ENCODE data around the gene PCCA.

The PCCA gene

GRCh38 chr13:100175803-100176182 lies 86.9 kb downstream of the PCCA start:
- TF ChIP-seq, protein P1, sequence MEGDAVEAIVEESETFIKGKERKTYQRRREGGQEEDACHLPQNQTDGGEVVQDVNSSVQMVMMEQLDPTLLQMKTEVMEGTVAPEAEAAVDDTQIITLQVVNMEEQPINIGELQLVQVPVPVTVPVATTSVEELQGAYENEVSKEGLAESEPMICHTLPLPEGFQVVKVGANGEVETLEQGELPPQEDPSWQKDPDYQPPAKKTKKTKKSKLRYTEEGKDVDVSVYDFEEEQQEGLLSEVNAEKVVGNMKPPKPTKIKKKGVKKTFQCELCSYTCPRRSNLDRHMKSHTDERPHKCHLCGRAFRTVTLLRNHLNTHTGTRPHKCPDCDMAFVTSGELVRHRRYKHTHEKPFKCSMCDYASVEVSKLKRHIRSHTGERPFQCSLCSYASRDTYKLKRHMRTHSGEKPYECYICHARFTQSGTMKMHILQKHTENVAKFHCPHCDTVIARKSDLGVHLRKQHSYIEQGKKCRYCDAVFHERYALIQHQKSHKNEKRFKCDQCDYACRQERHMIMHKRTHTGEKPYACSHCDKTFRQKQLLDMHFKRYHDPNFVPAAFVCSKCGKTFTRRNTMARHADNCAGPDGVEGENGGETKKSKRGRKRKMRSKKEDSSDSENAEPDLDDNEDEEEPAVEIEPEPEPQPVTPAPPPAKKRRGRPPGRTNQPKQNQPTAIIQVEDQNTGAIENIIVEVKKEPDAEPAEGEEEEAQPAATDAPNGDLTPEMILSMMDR (IDR thresholded peaks at IDR 0.05; ENCODE audit: low read depth, low read length, missing control alignments), result no peak
- H3K4me3 ChIP-seq (ENCODE audit: low read depth, low read length), result no peak overlapping the region
- no peak for DNase-seq
- H3K27me3 ChIP-seq (replicated peaks), result no peaks in the 10 kb centered on the region
- in situ Hi-C loops (cut with HindIII; ENCODE audit: low pct_ligation_motif_present, low sequenced_read_pairs), result no loop called here
- H3K36me3 ChIP-seq (replicated peaks), result no peaks in the 10 kb centered on the region
- no peak overlapping the region for H3K27ac ChIP-seq

GRCh38 chr13:100176801-100177400 lies 88.0 kb downstream of the PCCA start:
- Histone ChIP-seq H3K4me3 (ENCODE audit: low read depth, low read length) (no peak overlapping the region), H3K27me3 (replicated peaks) (no peaks in the 10 kb centered on the region), H3K36me3 (replicated peaks) (no peaks in the 10 kb centered on the region), H3K27ac (no peak overlapping the region)
- in situ Hi-C loops (cut with HindIII; ENCODE audit: low pct_ligation_motif_present, low sequenced_read_pairs), result no loop called here
- peak; percentile 58 for DNase-seq
- TF ChIP-seq, protein P1 (IDR thresholded peaks at IDR 0.05; ENCODE audit: low read depth, low read length, missing control alignments), result no peak

DNA sequence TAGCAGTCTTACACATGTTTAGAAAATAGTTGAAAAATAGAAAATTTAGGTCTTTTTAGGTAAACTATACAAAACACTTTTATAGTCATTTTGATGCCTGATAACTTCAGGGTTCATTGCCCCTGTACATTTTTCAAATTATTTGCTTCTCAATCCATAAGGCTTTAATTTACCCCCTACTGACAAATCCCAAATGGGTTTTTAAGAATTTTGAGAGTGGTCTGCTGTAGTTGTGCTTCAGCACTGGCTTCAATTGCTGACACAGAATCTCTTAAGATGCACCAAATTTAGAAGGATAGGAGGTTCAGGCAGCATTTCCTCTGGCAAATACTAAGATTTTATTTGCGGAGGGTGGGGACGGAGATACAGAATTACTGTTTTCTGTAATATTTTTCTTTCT lies 89.4 kb downstream of the PCCA start:
- no peak for DNase-seq
- H3K27ac ChIP-seq, result no peak overlapping the region
- no peak overlapping the region for H3K4me3 ChIP-seq (ENCODE audit: low read depth, low read length)
- TF ChIP-seq, protein P1 (IDR thresholded peaks at IDR 0.05; ENCODE audit: low read depth, low read length, missing control alignments), result no peak
- H3K27me3 ChIP-seq (replicated peaks), result no peaks in the 10 kb centered on the region
- H3K36me3 ChIP-seq (replicated peaks), result no peaks in the 10 kb centered on the region
- in situ Hi-C loops (cut with HindIII; ENCODE audit: low pct_ligation_motif_present, low sequenced_read_pairs), result no loop called here

DNA sequence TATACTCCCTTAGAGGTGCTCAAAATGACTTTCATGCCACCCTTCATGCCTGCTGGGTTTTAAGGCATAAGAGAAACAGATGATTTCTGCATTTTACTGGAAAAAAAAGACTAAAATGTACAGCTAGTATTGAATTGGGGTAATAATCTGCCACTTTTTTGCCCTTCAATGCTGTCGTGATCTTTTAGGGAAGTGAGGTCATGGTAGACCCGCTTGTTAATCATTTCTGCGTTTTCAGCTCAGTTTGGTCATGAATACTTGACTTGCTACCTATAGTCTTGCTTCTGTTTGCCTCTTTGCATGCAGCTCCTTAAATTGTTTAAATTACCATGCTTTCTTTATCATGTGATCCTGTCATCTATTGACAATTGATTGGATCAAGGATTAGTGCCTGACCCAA lies 90.4 kb downstream of the PCCA start:
- TF ChIP-seq, protein P1 (IDR thresholded peaks at IDR 0.05; ENCODE audit: low read depth, low read length, missing control alignments), result no peak
- H3K36me3 ChIP-seq (replicated peaks), result no peaks in the 10 kb centered on the region
- no peaks in the 10 kb centered on the region for H3K27me3 ChIP-seq (replicated peaks)
- DNase-seq, result no peak
- no peak overlapping the region for H3K4me3 ChIP-seq (ENCODE audit: low read depth, low read length)
- in situ Hi-C loops (cut with HindIII; ENCODE audit: low pct_ligation_motif_present, low sequenced_read_pairs), result no loop called here
- no peak overlapping the region for H3K27ac ChIP-seq

GRCh38 chr13:100182900-100183490 lies 94.1 kb downstream of the PCCA start:
- TF ChIP-seq, protein P1 (IDR thresholded peaks at IDR 0.05; ENCODE audit: low read depth, low read length, missing control alignments), result no peak
- H3K27me3 ChIP-seq (replicated peaks), result no peaks in the 10 kb centered on the region
- no peaks in the 10 kb centered on the region for H3K36me3 ChIP-seq (replicated peaks)
- in situ Hi-C loops (cut with HindIII; ENCODE audit: low pct_ligation_motif_present, low sequenced_read_pairs), result no loop called here
- no peak for DNase-seq
- H3K4me3 ChIP-seq (ENCODE audit: low read depth, low read length), result no peak overlapping the region
- H3K27ac ChIP-seq, result no peak overlapping the region

DNA sequence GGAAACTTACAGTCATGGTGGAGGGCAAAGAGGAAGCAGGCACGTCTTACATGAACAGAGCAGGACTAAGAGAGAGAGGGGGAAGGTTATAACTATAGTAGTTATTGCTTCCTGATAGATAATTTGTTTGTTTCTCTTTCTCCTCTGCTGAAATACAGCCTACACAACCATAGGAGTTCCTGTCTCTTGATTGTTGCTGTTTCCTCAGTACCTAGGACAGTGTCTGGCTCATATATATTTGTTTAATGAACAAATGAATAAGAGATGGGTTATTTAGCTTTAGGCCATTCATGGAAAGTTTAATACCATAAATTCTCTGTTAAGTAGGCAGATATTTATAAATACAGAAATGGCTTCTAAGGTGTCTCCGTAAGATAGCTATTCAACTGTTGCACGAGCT lies 95.2 kb downstream of the PCCA start:
- in situ Hi-C loops (cut with HindIII; ENCODE audit: low pct_ligation_motif_present, low sequenced_read_pairs), result no loop called here

More for the DNA sequence above, 95.2 kb downstream of the PCCA start:
- H3K27me3 ChIP-seq (replicated peaks), result no peaks in the 10 kb centered on the region
- no peak overlapping the region for H3K27ac ChIP-seq
- H3K36me3 ChIP-seq (replicated peaks), result no peaks in the 10 kb centered on the region
- DNase-seq, result no peak
- no peak overlapping the region for H3K4me3 ChIP-seq (ENCODE audit: low read depth, low read length)
- TF ChIP-seq, protein P1 (IDR thresholded peaks at IDR 0.05; ENCODE audit: low read depth, low read length, missing control alignments), result no peak

All from brain microvascular endothelial cell (primary cell).